Kidney glomerular epithelial cell (primary cell): ENCODE results near the gene REM2.

Source experiments
- DNase-seq: peaks from one replicate; lab custom pipeline; 2025; lab: John Stamatoyannopoulos, UW

The REM2 gene

GRCh38 chr14:22929104-22929960 is 46.3 kb downstream of the REM2 start, which contains the start of gene PRMT5:
TSS of gene PRMT5 (minus strand) at chr14:22929376. CDS start at chr14:22929361, 15 bp downstream.
- peak; percentile 99 for DNase-seq

- no peak for DNase-seq
Observed at GRCh38 chr14:22929961-22930364, 46.9 kb downstream of the REM2 start.

- DNase-seq = no peak
Observed at GRCh38 chr14:22932146-22932545, 49.1 kb downstream of the REM2 start.

- no peak for DNase-seq
Observed at GRCh38 chr14:22935156-22935555, 52.1 kb downstream of the REM2 start.
